PFSK-1 (cell line): ENCODE data around the gene ITGA3. TPM values are rescaled to one million over a fixed set of nuclear protein-coding genes. Genes with fewer than 3 reads are reported as not detected.

Experiments
- FOXP2 ChIP-seq: optimal IDR thresholded peaks from 2 replicates; pipeline ENCODE3; 2011; ENCODE audit warnings: borderline replicate concordance, control low read depth, inconsistent platforms; ENCODE audit not compliant: insufficient read depth; ENCODE audit errors: extremely low read length, extremely low read depth
- POLR2AphosphoS5 ChIP-seq: IDR thresholded peaks from 2 replicates; pipeline ENCODE4 v1.6.1; 2012; ENCODE audit warnings: low read depth, mild to moderate bottlenecking, control low read depth, low read length, moderate library complexity
- REST ChIP-seq, 2 experiments: IDR thresholded peaks; 2 replicates each; pipeline versions ENCODE4 v1.6.1 to v1.8.0; 2011 to 2012; ENCODE audit warnings: low read depth in 2 of 2, low read length in 2 of 2, control low read depth in 1 of 2, inconsistent platforms in 1 of 2, mild to moderate bottlenecking in 1 of 2, moderate library complexity in 1 of 2; ENCODE audit not compliant: insufficient read depth in 1 of 2
- SIN3A ChIP-seq: IDR thresholded peaks from 2 replicates; pipeline ENCODE4 v1.6.1; 2012; ENCODE audit warnings: mild to moderate bottlenecking, low read length, moderate library complexity, borderline replicate concordance; ENCODE audit not compliant: insufficient read depth
- TAF1 ChIP-seq: IDR thresholded peaks from 2 replicates; pipeline ENCODE4 v1.6.1; 2012; ENCODE audit warnings: low read length, control low read depth, borderline replicate concordance; ENCODE audit not compliant: insufficient read depth
- polyA plus RNA-seq: library from polyadenylated mRNA; unstranded; fragments of >200 nt; gene quantifications from one replicate; pipeline ENCODE4 v1.2.1, GENCODE V29; 2012; ENCODE audit warnings: low read depth, missing spikeins; ENCODE audit not compliant: insufficient read length

ITGA3 gene
- 25.0 TPM for polyA plus RNA-seq

DNA sequence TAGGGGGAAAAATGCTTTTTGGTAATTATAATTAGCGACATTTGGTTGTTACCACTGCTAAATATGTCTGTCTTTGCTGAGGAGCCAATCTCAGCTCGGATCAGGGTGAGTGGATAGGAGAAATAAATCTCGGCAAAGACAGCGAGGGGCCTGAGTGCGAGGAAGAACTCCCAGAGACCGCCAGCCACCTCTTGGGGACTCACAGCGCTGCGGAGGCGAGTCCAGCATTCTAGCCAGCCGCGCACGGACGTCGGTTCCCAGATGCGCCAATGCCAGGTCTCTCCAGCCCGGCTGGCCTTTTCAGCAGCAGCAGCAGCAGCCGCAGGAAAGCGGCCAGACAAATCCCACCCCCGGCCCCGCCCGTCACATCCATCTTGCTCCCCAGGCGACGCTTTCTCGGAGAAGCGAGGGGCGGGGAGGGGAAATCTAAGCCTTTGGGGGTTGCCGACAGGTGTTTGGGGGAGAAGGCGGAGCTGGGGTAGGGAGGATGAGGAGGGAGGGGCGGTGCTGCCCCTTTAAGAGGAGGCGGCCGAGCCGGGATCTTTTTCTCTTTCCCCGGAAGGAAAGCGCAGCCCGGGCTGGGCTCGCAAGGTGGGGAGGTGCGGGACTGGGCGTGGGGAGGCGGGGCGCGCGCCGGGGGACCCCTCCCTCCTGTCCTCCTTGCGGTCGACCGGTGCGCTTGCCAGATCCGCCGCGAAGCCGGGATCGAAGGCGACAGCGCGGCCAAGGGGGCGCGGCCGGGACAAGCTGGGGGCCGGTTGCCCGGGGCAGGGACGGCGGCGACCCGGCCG is at the start of gene ITGA3:
ITGA3 (plus strand) TSS at position 685 of the 791 bp plus-strand sequence. CDS start 330 bp downstream, outside the sequence.
- TF ChIP-seq FOXP2, result no peak
- 0 out of 2 replicates have a peak, but pooled peaks have one; percentile 47 for TF ChIP-seq SIN3A

GRCh38 chr17:50009282-50009681 is 46.6 kb upstream of the ITGA3 start:
- TF ChIP-seq TAF1, result no peak
- no peak for TF ChIP-seq POLR2AphosphoS5
- no peak for TF ChIP-seq FOXP2
- TF ChIP-seq REST (IDR thresholded peaks at IDR 0.05; ENCODE audit: insufficient read depth in 1 of 2, low read depth in 2 of 2, low read length in 2 of 2), result no peak
- no peak for TF ChIP-seq SIN3A

GRCh38 chr17:50013079-50013478 is 42.8 kb upstream of the ITGA3 start:
- TF ChIP-seq FOXP2 (no peak), TAF1 (no peak), REST (IDR thresholded peaks at IDR 0.05; ENCODE audit: insufficient read depth in 1 of 2, low read depth in 2 of 2, low read length in 2 of 2) (no peak), POLR2AphosphoS5 (no peak)

GRCh38 chr17:50014471-50015088 is 41.3 kb upstream of the ITGA3 start:
- TF ChIP-seq TAF1, result no peak
- no peak for TF ChIP-seq SIN3A
- TF ChIP-seq FOXP2, result no peak
- no peak for TF ChIP-seq POLR2AphosphoS5
- no peak for TF ChIP-seq REST (IDR thresholded peaks at IDR 0.05; ENCODE audit: insufficient read depth in 1 of 2, low read depth in 2 of 2, low read length in 2 of 2)

- TF ChIP-seq SIN3A, result no peak
- TF ChIP-seq REST (IDR thresholded peaks at IDR 0.05; ENCODE audit: insufficient read depth in 1 of 2, low read depth in 2 of 2, low read length in 2 of 2), result no peak
- no peak for TF ChIP-seq POLR2AphosphoS5
- TF ChIP-seq FOXP2, result no peak
- no peak for TF ChIP-seq TAF1
These were observed 40.8 kb upstream of the ITGA3 start for GRCh38 chr17:50015146-50015545.
